Suprapubic skin (tissue), 4 donors: ENCODE measurements around the gene RPAP2.

Experiments
- EP300 ChIP-seq: sonication (generic); formaldehyde crosslinking; IDR thresholded peaks from one replicate; pipeline ENCODE4 v1.6.1; 2017; ENCODE audit warnings: antibody characterized with exemption
- POLR2A ChIP-seq, 2 donors: fragments of 450-650 bp; IDR thresholded peaks; one replicate each; pipeline ENCODE4 v1.6.1; 2017; ENCODE audit warnings: antibody characterized with exemption in 2 of 2, mild to moderate bottlenecking in 2 of 2, moderate library complexity in 2 of 2
- POLR2AphosphoS5 ChIP-seq, 3 donors: sonication (generic); formaldehyde crosslinking; IDR thresholded peaks; one replicate each; pipeline ENCODE4 v1.6.1; 2017; ENCODE audit warnings: antibody characterized with exemption in 3 of 3
- TF ChIP-seq, protein P1 (sequence below), 2 donors: fragments of 200-600 bp in 1 of 2; fragments of 450-650 bp in 1 of 2; sonication (generic) in 1 of 2; IDR thresholded peaks; one replicate each; pipeline ENCODE4 v1.5.1; 2016 to 2019; ENCODE audit warnings: antibody characterized with exemption in 2 of 2, mild to moderate bottlenecking in 1 of 2, moderate library complexity in 1 of 2

DNA sequence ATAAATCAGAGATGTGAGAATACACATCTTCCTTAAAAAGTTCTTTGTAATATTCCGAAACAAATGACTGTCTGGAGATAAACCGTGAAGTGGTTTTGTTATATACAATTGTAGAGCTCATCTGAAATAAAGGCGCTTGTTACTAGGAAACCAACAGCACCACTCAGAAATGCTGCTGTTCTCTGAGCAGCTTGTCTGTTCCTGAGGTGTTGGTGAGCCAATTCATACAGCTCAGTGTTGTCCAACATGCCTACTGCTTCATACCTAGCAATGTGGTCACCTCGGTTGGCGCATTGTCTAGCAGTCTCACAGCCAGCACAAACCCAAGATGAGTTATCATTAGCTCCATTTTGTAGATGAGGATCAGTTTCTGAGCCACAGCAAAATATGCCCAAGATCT lies 143.5 kb downstream of the RPAP2 start:
- TF ChIP-seq, protein P1, sequence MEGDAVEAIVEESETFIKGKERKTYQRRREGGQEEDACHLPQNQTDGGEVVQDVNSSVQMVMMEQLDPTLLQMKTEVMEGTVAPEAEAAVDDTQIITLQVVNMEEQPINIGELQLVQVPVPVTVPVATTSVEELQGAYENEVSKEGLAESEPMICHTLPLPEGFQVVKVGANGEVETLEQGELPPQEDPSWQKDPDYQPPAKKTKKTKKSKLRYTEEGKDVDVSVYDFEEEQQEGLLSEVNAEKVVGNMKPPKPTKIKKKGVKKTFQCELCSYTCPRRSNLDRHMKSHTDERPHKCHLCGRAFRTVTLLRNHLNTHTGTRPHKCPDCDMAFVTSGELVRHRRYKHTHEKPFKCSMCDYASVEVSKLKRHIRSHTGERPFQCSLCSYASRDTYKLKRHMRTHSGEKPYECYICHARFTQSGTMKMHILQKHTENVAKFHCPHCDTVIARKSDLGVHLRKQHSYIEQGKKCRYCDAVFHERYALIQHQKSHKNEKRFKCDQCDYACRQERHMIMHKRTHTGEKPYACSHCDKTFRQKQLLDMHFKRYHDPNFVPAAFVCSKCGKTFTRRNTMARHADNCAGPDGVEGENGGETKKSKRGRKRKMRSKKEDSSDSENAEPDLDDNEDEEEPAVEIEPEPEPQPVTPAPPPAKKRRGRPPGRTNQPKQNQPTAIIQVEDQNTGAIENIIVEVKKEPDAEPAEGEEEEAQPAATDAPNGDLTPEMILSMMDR (IDR thresholded peaks at IDR 0.05) = no peak
- TF ChIP-seq EP300 (no peak), POLR2AphosphoS5 (IDR thresholded peaks at IDR 0.05) (no peak), POLR2A (IDR thresholded peaks at IDR 0.05) (no peak)
